UCSD-AML1 (cell line): ENCODE measurements around the gene RIIAD1.
"Not testable (repeated sequence)": the region's sequence is repeated elsewhere in the genome, so short reads cannot be mapped to it uniquely, and the experiment has no call there.

Experiments
- DNase-seq: peaks from one replicate; lab custom pipeline; 2025; ENCODE audit not compliant: unreplicated experiment; lab: John Stamatoyannopoulos, UW

The RIIAD1 gene

GRCh38 chr1:151720974-151721787, at the start of gene RIIAD1:
RIIAD1 (plus strand) TSS chr1:151721522; CDS start chr1:151721537, 15 bp downstream.
- DNase-seq = peak; percentile 19

DNA sequence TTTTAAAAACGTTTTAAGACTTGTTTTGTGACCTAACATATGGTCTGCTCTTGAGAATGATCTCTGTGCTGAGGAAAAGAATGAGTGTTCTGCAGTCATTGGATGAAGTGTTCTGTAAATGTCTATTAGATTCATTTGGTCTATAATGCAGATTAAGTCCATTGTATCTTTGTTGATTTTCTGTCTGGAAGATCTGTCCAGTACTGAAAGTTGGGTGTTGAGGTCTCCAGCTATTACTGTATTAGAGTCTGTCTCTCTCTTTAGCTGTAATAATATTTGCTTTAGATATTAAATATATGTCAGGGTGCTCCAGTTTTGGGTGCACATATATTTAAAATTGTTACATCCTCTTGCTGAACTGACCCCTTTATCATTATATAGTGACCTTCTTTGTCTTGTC, 47.9 kb upstream of the RIIAD1 start:
- no peak for DNase-seq

GRCh38 chr1:151680391-151680790, 40.9 kb upstream of the RIIAD1 start:
- no peak for DNase-seq

GRCh38 chr1:151680826-151681225, 40.5 kb upstream of the RIIAD1 start:
- no peak for DNase-seq

DNA sequence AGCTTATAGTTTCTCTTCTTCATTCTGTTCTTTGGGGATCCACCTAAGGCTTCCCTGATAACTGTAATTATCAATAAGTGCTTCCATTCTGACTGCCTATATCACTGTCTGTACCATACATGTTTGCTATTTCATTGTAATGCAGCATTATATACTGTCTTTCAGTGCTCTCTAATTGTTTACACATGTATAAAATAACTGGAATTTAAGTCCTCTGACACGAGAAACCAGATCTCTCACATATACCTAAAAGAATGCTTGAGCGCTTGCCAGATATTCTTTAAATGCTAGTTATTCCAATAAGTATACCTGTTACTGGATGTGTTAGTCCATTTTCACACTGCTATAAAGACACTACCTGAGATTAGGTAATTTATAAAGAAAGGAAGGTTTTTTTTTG, 39.4 kb upstream of the RIIAD1 start:
- no peak for DNase-seq

- not testable (repeated sequence) for DNase-seq
Measured at GRCh38 chr1:151682901-151683300, 38.4 kb upstream of the RIIAD1 start.

DNA sequence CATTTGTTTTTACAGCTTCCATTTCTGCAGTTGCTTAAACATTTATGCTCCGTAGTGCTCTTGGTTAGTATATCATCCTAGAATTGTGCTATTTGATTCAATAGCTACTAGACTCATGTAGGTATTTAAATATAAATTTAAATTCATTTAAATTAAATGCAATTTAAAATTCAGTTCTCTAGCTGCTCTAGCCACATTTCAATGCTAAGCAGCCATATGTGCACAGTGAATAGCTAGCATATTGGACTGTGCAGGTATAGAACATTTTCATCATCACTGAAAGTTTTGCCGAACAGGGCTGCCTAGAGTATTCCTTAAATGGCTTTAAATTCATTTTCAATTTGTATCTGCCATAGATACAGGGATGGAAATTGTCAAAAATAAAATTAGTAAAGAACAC, 37.2 kb upstream of the RIIAD1 start:
- no peak for DNase-seq

DNA sequence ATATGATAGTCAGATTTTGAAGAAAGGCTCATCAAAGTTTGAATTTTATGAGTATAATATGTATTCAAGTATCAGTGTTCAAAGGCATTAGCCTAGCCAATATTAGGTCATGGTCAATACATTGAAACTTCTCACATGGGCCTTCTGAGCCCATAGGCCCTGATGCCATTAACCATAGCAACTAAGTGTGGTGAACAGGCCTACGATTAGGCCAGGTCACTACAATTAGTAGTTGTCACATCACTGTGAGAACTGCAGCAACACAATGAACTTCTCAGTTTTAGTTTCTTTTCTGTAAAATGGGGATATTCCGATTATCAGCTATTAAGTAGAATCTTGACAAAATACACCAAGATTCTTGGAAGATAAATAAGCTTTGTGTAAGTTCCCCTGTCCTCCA, 34.8 kb upstream of the RIIAD1 start:
- DNase-seq = no peak

DNA sequence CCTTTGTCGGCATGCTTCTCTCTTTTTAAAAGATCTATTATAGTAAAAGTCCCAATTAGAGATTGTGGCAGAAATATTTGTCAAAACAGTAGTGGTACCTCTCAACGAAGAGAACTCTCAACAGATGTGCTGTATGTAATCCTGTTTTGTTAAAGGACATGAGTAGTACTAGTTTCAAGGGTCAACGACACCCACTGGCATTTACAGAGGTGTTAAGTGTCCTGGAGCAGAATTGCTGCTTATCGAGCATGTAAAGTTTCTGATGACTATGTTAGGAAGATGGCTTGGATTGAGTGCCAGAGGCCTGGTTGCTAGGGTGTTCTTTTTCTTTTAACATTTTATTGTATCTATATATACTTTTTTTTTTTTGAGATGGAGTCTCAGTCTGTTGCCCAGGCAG, 31.8 kb upstream of the RIIAD1 start:
- no peak for DNase-seq

GRCh38 chr1:151692226-151692625, 29.1 kb upstream of the RIIAD1 start:
- no peak for DNase-seq

DNA sequence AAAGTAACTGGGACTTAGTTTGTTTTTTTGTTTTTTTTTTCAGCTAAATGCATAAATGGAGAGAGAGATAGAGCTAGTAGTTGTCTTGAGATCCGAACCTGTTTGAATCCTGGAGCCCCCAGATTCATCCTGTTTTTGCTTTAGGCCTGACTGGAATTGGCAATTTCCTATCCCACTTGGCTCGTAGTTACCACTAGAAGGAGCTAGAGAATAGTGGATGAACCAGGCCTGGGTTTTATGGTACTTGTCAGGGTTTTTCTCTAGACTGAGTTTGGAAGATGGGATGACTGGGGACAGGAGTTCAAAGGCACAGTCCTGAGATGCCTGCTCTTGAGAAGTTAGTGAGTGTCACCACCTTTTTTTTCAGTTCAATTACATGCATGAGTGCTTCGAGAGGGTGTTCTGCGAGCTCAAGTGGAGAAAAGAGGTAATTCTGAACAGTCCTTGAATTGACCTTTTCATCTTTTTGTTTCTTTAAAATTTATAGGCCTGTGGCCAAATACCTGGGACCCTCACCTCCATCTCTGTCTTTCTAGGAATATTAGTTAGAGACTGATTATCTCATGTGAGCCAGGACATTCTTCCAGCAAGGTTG, 28.2 kb upstream of the RIIAD1 start:
- DNase-seq = no peak

GRCh38 chr1:151701515-151701914, 19.8 kb upstream of the RIIAD1 start:
- no peak for DNase-seq

GRCh38 chr1:151702936-151703335, 18.4 kb upstream of the RIIAD1 start:
- DNase-seq = no peak

- no peak for DNase-seq
Measured at GRCh38 chr1:151703813-151704212, 17.5 kb upstream of the RIIAD1 start.

GRCh38 chr1:151704246-151704645, 17.1 kb upstream of the RIIAD1 start:
- DNase-seq = no peak

GRCh38 chr1:151705146-151705545, 16.2 kb upstream of the RIIAD1 start:
- DNase-seq = no peak

DNA sequence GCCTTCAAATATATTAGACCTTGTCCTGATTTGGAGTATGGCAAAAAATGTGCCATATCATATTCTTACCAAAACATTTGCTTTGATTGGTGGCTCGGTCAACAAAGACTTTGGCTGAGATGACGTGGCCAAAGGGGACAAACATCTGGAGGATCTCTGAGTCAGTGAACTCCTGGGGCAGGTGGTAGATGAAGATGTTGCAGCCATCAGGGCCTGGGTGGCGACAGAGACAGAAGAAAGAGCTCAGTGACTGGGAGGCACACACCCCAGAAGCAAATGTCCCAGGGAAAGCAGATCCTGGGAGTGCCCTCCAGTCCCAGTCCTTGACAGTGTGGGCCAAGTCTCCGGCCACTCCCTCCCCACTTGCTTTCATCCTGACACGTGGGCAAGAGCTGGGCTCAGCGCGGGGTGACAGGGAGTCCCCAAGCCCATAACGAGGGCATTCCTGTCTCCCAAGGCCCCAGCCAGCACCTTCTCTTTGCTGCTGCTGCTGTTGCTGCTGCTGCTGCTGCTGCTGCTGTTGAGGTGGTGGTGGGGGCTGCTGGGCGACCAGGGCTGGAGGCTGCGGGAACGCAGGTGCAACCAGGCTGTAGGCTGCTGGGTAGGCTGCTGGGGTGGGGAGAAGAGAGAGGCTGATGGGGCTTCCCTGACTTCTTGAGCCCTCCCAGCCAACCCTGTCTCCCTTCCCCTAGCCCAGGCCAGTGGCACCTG, 15.4 kb upstream of the RIIAD1 start:
- no peak for DNase-seq

GRCh38 chr1:151706464-151707415, 14.6 kb upstream of the RIIAD1 start:
- no peak for DNase-seq

DNA sequence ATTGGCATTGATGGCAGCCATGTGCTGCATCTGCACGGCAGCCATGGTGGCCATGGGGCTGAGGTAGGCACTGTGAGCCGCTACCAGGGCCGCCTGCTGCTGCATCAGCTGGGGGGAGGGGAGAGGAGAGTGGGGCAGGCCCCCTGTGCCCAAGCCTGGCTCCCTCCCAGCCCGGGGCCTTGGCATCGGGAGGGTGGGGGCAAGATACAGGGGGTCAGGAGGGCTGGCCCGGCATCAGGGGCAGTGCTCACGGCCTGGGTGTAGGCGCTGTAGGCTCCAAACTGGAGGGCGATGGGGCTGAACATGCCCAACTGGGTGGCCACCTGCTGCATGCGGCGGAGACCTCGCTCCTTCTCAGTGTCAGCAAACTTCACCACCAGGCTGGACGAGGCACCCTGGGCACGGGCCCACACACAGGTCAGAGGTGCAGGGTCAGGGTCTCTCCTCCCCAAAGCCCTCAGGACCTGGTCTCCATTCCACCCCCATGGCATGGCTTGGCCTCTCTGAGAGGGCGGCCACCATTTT, 13.7 kb upstream of the RIIAD1 start:
- no peak for DNase-seq

DNA sequence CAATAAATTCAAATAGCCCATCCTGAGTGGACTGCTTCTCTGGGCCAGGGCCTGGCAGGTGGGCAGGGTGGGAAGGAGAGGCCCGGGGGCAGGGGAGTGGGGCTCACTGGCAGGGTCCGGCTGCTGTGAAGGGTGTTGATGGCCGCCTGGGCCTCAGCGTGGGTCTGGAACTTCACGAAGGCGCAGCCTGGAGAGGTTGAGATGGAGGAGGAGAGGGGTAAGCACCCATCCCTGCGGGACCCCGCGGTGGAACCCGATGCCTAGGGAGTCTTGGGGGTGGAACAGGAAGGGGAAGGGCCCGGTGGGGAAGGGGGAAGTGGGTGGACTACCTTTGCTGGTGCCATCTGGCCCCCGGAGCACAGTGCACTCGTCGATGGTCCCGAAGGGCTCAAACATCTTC, 12.4 kb upstream of the RIIAD1 start:
- DNase-seq = no peak
